GM19467 (cell line): ENCODE data around the gene CCDC81.

Experiments
- ATAC-seq: cut with Tn5 transposase; IDR thresholded peaks from one replicate; pipeline ENCODE4 v1.9.1; 2021; ENCODE audit warnings: mild to moderate bottlenecking, moderate library complexity; ENCODE audit not compliant: unreplicated experiment

Gene CCDC81

DNA sequence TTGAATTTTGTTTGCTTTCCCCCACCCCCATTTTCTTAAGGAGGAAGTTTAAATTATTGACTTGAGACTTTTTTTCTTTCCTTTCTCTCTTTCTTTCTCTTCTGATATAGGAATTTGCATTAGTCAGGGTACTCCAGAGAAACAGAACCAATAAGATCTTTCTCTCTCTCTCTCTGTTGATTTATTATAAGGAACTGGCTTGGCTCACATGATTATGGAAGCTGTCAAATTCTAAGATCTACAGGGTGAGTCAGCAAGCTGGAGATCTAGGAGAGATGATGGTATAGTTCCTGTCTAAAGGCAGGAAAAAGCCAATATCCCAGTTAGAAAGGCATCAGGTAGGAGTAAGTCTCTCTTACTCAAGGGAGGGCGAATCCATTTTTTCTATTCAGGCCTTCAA lies 64.0 kb downstream of the CCDC81 start:
- ATAC-seq = no peak

DNA sequence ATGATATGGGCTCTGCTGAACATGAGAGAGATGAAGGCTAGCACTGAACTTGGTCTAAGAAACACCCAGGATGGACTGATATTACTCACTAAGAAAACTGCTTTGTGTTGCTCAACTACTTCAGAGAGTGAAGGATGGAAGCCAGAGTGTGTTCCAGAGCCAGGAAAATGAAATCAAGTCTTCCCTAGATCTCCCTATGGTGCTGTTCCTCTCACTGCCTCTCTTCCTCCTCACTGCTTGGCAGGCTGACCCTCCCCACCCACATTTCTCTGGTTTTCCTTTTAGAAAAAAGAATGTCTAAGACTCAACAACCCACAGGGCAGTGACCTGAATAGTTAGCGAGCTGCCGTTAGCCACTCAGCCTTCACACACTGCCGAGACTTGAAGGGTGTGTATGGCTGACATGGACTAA lies 65.6 kb downstream of the CCDC81 start:
- no peak for ATAC-seq

DNA sequence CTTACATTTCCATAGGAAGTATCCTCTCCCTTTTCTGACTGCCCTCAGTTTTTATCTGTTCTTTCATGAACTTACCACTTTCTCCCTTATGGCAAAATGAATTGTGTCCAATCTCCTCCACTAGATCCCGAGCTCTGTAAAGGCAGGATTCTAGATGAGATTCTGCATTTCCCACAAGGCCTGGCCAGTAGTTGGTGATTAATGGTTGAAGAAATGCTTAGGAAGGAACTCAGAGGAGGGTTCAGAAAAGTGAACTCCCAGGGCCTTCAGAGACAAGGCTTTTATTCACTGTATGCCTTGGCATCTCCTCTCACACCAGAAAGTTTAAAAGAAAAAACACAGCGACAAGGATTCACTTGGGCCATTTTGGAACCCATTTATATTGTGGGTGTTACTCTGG lies 66.2 kb downstream of the CCDC81 start:
- no peak for ATAC-seq

DNA sequence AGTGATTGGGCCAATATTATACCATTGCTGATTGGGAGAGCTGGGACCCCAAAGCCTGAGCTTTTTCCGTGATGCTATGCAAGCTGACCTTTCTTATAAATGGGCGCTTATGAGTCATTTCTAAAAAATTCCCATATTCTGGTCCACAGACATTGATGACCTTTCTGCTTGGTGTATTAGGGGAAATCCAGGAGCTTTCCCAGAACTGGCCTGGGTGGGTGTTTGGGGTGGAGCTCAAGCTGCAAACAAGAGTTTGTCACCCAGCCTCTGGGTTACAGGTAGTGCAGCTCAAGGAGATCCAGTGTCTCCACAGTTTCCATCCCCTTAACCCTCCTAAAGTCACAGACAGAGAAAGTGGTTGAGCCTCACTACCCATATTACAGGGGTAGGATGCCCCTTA lies 67.7 kb downstream of the CCDC81 start:
- ATAC-seq = no peak

DNA sequence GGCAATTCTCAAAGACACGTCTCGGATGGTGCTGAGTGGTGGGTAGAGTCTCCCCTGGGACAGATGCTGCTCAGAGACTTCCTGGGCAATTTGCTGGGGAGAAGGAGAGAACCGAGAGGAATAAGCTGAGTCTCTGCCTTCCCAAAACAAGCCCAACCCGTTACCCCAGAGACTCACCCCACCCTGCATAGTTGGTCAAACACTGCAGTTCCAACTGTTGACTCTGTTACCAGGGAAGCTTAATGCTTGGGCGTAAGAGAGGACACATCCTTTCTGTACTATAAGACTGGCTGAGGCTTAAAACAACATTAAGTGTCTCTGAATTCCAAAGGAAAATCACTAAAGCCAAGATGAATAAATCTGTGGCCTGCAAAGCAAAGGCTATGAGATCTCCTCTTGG lies 68.1 kb downstream of the CCDC81 start:
- no peak for ATAC-seq

DNA sequence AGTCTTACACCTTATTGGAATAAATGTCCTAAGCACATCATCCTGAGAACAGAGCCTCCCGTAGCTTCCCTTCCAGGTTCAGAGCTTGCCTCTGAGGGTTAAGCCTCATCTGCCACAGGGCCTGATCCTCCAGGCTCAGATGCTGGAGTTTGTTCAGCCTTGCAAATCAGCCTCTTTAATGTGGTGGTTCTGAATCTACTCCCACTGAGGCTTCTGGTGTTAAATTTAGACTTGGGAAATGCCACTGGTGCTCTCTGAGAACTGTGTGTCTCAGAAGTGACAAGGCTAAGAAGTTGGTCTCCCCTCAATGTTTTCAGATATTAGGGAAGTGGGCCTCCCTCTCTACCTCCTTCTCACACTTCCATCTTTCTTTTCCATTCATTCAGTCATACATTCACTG lies 68.7 kb downstream of the CCDC81 start:
- no peak for ATAC-seq

DNA sequence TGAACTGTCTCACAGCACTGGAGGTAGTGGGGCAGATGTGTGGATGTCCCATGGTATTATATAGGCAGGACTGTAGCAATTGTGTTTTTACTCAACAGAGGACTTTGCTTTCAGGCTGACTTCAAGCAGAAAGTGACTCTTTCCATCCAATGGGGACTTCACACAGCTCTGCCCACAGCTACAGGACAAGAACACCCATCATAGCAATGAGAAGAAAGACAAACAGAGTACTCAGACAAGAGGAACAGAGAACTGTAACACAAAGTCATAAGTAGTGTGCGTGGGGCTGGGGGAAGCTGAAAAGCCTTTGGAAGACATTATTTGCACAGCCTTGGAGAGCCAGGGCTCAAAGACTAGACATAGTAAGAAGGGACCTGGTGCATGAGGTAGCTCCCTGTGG lies 70.3 kb downstream of the CCDC81 start:
- no peak for ATAC-seq

DNA sequence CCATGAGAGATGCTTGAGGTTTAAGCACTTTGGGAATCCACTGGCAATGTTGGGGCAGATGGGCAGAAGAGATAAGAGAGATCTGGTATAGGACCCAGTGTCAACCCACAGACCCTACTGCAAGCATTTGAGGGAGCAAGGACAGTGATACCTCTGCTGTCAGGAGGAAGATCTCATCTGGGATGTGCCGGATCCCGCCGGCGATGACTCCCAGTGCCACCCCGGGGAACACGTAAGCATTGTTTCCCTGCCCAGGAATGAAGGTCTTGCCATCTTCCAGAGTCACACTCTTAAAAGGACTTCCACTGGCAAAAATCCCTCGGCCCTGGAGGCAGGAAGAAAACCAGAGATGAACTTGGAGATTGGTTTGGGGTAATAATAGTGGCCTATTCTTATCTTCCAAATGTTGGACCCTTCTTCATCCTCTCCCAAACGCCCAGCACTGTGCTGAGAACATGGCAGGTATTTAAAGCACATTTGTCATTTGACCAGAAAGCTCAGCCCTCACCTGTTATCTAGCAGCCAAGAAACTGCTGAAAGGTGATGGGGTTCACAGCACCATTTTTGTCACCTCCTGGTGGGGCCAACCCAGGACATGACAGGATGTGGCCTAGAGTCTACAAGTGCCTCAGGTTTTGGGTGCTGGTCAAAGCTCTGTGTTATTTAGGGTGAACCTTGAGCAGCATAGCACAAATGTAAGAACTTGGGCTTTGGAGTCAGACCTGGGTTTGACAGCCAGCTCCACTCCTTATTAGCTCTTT lies 71.7 kb downstream of the CCDC81 start:
- no peak for ATAC-seq

DNA sequence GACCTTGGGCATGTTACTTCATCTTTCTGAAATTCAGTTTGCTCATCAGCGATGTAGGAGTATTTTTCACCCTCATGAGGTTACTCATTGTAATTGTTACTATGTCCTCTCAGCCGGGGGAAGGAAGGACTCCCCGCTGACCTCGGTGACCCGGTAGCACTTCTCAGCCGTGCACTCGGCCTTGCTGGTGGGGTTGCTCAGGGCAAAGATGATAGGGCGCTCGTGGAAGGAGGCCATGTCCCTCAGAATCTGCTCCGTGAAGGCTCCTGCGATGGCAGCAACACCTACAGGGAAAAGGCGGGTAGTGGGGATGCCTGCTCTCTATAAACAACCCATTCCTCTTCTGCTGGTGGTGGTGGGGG lies 72.2 kb downstream of the CCDC81 start:
- no peak for ATAC-seq

DNA sequence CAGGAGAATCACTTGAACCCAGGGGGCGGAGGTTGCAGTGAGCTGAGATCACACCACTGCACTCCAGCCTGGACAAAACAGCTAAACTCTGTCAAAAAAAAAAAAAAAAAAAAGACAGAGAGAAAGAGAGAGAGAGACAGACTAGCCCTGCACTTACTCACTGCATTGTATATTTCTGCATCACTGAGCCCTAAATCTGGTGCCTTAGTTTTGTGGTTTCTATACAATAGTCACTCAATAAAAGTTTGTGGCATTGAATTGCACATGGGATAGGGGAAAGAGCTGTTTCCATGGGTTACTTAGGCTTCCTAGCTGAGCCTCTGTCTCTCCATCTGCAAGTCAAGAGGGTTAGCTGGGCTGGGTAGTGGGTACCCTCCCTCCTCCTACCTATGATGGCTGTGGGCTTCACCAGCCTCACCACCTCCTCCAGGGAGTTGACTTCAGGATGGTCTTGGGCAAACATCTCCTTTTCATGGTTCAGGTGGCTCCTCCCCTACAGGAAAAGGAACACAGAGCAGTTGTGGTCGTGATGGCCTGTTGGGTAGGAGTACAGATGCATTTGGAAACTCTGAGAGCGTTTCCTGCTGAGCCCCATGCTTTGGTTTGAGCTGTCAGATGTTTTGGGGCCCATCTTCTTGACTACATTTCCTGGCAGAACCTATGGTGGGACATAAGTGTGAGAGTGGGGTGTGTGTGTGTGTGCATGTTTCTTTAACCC lies 73.2 kb downstream of the CCDC81 start:
- no peak for ATAC-seq

DNA sequence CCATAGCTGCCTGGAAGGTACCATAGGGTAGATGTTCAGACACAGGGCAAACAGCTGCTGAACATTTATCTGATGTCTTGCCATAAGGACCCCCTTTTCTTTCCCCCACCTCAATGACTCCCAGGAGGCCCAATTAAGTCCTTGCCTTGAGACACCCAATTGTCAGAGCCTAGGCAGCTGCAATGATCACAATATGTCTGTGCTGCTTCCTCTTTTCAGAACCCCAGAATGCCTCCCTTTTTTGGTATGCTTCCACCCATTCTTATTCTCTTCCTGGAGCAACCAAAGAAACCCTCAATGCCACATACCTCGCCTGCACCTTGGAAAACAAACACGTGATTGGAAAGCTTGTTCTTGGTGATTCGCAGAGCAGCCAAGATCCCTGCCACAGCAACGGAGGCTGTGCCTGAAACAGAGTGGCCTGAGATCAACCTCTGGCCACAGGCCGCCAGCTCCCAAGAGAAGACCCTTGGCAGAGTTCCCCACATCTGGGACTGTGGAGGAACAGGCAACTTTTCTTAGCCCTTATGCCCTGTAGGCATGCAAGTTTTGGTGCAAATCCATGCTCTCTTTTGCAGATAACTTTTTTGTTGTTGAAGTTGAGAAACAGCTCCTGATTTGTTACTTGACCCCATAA lies 75.4 kb downstream of the CCDC81 start:
- ATAC-seq = no peak

DNA sequence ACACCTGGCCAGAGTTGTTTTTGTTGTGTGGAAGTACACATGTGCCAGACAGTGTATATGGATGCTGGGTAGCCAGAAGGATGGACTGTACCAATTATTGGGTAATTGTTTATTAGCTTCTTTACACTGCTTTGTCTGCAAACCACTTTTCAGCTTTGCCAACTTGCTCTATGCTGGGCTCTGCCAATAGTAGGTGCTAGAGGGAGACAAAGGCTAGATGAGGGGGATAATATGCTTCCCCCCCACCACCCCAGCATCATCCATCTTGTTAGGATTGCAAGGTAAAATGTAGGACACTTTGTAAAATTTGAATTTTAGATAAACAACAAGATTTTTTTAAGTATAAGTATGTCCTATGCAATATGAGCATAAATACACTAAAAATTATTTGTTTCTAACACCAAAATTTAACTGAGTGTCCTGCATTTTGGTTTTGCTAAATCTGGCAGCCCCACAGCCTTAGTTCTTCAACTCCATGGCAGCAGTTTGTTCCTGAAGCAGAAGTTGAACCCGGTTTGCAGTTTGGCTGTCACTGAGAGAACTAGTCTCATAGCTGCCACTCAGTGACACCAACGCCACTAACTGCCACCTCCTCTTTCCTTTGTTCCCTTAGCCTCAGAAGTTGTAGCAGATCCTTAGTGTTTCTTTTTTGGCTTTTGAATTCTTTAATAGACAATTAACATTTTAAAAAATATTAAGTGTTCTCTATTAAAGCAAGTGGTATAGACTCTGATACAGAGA lies 78.8 kb downstream of the CCDC81 start:
- ATAC-seq = no peak

DNA sequence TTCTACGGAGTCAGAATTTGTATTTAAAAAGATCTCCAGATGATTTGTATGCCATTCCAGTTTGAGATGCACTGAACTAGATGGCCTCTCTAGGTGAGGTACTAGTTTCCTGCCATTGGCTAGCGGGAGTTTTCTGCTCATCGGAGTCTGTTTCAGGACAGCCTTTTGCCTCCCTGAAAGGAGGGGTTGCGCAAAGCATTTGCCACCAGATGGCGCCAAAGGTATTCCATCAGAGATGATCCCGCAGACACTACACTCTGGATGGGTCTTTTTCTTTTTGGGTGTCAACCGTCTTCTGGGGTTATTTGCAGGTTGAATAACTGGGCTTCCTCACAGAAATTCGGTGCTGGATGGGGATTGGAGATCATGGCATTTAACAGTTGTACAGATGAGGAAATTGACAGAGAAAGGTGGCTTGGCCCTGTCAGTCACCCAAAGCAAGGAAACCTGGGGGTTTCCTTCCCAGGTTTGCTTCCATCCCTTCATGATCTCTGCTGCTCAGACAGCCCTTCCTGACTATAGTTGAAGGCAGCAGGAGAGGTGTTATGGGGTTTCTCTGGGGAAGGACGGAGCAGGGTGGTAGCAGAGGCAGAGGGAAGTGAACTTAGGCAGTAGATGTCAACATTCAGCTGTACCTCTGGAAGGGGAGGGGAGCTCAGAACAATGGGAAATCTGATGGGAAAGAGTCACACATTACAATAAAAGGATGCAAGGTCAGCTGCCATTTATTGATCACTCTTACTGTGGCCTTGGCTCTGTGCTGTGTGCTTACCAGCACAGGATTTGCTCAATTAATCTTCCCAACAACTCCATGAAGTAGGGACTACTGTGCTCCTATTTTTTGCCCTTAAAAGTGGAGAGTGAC lies 81.6 kb downstream of the CCDC81 start:
- peak; percentile 82 for ATAC-seq

DNA sequence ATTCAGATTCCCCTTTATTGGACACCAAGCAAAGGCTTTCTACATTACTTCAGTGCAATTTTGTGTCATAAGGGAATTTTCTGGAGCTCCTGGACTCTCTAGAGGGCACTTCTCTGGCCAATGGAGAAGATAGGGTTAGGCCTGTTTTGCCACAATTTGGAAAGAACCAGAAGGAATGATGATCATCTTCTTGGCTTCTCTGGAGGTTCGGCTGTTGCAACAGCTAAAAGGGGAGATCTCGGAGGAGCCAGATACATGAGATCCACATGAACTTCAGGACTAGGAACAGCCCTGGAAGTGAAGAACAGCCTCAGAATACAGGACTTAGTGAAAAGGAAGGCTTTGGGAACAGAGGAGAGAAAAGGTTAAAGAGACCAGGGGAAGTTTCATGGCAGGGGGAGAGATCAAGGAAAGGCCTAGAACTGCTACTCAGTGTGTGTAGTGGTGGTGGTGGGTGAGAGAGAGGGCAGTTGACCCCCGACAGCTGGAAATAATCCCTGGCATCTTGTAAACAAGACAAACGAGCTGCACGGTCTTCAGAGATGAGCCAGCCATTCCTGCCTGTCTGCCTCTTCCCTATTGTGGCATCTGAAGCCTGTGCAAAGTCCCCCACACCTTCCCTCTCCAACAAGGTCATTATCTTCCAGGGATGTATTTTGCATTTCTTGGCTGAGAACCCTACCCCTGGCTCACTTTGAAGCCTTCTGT lies 83.8 kb downstream of the CCDC81 start:
- no peak for ATAC-seq

DNA sequence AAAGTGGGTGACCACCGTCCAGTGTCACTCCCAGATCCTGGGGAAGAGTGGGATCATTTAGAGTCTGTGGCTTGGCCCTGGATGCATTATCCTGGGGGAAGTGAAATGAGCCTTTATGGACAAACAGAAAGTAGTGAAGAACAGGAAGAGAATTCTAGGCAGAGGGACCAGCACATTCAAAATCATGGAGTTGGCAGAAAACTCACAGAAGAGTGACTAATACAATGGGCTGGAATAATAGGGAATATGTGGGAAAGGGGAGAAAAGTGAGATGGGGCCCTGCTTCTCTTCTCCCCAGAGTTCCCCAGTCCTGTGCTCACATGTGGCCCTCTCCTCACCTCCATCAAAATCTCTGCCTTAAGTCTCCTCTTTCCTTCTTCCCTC lies 84.3 kb downstream of the CCDC81 start:
- no peak for ATAC-seq

DNA sequence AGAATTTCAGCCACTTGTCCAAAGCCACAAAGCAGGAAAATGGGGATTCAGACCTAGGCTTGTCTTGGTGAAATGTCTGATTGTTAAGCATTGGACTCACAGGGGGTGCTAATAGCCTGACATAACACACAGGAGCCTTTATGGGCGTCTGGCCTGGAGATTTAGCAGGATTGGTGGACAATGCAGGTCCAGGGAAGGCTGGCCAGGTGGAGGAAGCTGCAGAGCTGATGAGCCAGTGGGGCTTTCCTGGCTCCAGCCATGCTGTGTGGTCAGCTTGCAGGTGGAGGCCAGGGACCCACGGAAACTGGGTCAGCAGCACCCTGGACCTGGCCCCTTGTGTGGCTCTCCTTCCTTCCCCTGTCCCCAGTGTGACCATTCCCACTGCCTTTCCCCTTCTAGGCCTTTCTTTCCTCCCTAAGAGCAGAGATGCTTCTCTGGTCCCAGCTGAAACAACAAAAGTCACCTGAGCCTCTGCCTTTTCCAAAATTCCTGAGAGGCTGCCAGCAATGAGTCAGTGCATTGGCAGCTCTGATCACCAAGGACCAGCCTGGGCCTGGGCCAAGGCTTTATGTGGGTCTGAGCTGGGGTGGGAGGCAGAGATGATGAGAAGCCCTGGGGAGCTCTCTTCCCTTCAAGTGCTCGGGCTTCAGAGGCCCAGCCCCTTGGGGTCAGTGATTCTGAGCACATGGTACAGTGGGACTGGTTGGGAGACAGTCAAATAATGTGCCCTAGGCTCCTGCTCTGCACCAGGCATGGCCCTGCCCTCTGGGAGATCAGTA lies 85.2 kb downstream of the CCDC81 start:
- no peak for ATAC-seq

DNA sequence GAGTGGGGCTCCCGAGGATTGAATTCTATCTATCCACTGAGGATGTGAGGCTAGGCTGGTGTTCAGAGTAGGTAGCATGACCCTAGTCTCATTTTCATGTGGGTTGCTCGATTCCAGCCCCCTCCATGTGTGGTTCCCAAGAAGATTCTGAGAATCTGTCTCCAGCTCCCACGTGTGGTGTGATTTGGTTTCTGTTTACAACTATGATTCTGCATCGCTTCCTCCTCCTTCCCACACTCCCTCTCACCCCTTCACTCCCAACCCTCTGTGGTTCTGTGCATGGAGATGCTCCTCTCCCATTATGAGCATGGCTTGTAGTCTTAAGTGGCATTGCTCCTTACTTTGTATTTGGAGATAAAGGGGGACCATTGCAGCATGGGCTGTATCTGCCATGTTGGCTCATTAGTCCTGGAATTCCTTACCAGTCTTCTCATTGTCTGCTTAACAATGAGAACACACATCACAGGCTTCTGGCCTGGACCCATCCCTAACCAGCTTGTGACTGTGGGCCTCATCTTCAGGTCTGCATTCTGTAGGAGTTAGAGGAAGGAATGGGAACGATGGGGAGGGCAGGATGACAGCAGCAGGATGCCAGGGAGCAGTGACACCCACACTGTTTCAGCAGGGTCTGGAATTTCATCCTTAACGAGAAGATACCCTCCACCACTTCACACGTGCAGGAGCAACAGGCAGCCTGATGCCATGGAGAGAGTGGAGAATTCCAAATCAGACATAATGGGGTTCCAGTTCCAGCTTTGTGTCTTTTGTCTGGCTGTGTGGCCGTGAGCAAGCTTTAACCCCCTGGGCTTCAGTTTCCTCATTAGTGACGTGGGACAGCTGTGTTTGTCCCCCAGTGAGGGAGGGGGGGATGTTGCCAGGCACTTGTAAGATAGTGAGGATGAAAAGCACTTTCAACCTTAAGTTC lies 86.0 kb downstream of the CCDC81 start:
- no peak for ATAC-seq

DNA sequence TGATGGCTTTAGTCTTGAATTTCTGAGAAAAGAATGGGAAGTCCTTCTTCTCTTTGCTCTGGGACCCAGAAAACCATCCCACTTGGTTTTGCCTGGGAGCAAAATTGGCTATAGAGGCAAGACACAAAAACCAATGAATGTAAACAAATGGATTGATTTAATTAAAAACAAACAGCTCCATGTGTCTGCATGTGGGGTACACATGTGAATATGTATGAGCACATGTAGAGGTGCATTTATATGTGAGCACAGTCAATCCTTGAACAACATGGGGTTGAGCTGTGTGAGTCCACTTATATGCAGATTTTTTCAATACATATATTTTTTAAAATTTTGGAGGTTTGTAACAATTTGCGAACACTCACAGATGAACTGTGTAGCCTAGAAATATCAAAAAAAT lies 87.2 kb downstream of the CCDC81 start:
- ATAC-seq = no peak
